Chondrocyte (in vitro differentiated cells): ENCODE data around the gene RPTOR. TPM values are rescaled to one million over a fixed set of nuclear protein-coding genes. Genes with fewer than 3 reads are reported as not detected.
"Not testable (repeated sequence)": the region's sequence is repeated elsewhere in the genome, so short reads cannot be mapped to it uniquely, and the experiment has no call there.

Experiments
- DNase-seq: peaks from one replicate; pipeline ENCODE4 v3.0.0; 2021; ENCODE audit warnings: mixed read lengths, low spot score
- H3K27ac Mint-ChIP-seq: one replicate; pipeline ENCODE4 v1.8.0; 2021; ENCODE audit warnings: mild to moderate bottlenecking, moderate library complexity, mixed read lengths; ENCODE audit not compliant: unreplicated experiment
- H3K27me3 Mint-ChIP-seq: 2 replicates; pipeline ENCODE4 v1.8.0; 2021; ENCODE audit warnings: low read depth, mixed read lengths
- H3K36me3 Mint-ChIP-seq: 2 replicates; pipeline ENCODE4 v1.8.0; 2021; ENCODE audit warnings: low read depth, mixed read lengths
- H3K4me1 Mint-ChIP-seq: 2 replicates; pipeline ENCODE4 v1.8.0; 2021; ENCODE audit warnings: low read depth, mild to moderate bottlenecking, mixed read lengths
- H3K4me3 Mint-ChIP-seq: one replicate; pipeline ENCODE4 v1.8.0; 2021; ENCODE audit warnings: mild to moderate bottlenecking, moderate library complexity, mixed read lengths; ENCODE audit not compliant: unreplicated experiment
- H3K9me3 Mint-ChIP-seq: 2 replicates; pipeline ENCODE4 v1.8.0; 2021; ENCODE audit warnings: low read depth, mixed read lengths
- total RNA-seq: library from RNA; stranded (reverse); gene quantifications from 3 replicates; pipeline ENCODE4 v1.2.1, GENCODE V29; 2021
- TF ChIP-seq, protein P1 (sequence below): fragments of 200-600 bp; sonication (generic); IDR thresholded peaks from 2 replicates; pipeline ENCODE4 v1.5.0; 2021; ENCODE audit warnings: antibody characterized with exemption, mild to moderate bottlenecking, moderate library complexity

RPTOR gene
- total RNA-seq, 1 donor from 2014 or later, result 30.9 TPM

DNA sequence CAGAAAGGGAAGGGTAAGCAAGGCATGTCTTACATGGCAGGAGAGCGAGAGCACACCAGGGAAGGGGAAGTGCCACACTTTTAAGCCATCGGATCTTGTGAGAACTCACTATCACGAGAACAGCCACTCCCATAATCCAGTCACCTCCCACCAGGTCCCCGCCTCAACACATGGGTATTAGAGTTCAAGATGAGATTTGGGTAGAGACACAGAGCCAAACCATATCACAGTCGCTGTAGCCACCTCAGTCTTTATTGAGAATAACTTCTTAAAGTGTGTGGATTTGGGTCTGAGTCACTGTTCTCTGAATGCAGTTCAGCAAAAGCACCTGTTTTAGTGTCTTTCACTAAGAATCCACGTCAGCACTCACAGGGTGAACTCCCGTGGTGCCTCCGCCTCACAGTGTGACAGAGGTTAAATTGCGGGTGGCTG, 251.8 kb downstream of the RPTOR start:
- no peak for DNase-seq
- Mint-ChIP-seq H3K9me3 (no peaks in the 10 kb centered on the region), H3K36me3 (no peaks in the 10 kb centered on the region), H3K27me3 (no peaks in the 10 kb centered on the region), H3K4me1 (peaks cover 53% of the 10 kb centered on the region), H3K4me3 (no peak overlapping the region), H3K27ac (peak overlapping the region; percentile 82)
- TF ChIP-seq, protein P1, sequence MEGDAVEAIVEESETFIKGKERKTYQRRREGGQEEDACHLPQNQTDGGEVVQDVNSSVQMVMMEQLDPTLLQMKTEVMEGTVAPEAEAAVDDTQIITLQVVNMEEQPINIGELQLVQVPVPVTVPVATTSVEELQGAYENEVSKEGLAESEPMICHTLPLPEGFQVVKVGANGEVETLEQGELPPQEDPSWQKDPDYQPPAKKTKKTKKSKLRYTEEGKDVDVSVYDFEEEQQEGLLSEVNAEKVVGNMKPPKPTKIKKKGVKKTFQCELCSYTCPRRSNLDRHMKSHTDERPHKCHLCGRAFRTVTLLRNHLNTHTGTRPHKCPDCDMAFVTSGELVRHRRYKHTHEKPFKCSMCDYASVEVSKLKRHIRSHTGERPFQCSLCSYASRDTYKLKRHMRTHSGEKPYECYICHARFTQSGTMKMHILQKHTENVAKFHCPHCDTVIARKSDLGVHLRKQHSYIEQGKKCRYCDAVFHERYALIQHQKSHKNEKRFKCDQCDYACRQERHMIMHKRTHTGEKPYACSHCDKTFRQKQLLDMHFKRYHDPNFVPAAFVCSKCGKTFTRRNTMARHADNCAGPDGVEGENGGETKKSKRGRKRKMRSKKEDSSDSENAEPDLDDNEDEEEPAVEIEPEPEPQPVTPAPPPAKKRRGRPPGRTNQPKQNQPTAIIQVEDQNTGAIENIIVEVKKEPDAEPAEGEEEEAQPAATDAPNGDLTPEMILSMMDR, result no peak

DNA sequence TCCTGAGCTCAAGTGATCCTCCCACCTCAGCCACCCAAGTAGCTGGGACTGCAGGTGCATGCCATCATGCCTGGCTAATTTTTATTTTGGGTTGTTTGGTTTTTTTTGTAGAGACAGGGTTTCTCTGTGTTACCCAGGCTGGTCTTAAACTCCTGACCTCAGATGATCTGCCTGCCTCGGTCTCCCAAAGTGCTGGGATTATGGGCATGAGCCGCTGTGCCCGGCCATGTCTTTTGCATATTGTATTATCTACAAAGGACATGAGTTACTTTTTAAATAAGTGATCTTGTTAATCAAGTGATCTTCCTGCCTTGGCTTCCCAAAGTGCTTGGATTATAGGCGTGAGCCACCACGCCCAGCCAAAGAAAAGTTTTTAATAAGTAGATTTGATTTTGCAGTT, 252.6 kb downstream of the RPTOR start:
- not testable (repeated sequence) for H3K36me3 Mint-ChIP-seq, H3K27ac Mint-ChIP-seq, H3K27me3 Mint-ChIP-seq, H3K9me3 Mint-ChIP-seq, DNase-seq, H3K4me3 Mint-ChIP-seq
- H3K4me1 Mint-ChIP-seq, result peaks cover 46% of the 10 kb centered on the region

DNA sequence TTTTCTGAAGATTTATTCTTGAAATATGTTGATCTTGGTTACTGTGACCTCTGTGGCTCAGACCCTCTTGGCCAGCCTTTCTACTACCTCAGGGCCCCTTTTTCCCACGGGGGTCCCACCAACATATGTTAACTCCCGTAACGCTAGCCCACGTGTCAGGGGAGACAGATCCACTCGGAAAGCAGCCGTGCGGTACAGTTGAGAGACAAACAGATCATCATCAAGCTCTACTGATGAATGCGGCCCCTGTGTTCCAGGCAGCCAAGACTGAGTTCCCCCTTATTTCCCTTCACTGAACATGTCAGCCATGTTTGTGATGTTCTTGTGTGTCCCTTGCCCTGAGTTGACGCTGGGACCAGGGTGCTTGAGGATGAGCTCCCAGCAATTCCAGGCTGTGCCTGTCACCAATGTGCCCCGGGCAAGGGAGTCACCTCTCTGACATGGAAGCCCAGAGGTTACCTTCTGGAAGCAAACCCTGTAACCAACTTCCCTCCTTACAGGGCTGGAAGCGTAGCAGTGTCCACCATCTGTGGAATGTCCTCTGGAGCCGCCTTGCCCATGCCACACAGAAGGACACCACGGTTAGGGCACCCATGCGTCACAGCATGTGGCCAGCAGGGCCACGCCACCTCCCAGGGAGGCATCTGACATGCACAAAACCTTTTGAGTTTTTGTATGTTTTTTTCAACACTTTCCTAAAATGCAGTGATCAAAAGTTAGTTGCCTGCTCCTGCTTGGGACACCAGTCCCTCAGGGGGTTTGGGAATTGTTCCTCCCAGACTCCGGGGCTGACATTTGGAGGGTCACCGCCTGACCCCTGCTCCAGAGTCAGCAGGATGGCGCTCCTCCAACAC, 253.3 kb downstream of the RPTOR start:
- Mint-ChIP-seq H3K9me3 (no peaks in the 10 kb centered on the region), H3K4me3 (no peak overlapping the region), H3K27me3 (no peaks in the 10 kb centered on the region), H3K27ac (no peak overlapping the region), H3K4me1 (peaks cover 38% of the 10 kb centered on the region), H3K36me3 (no peaks in the 10 kb centered on the region)
- DNase-seq, result no peak
- TF ChIP-seq, protein P1, result no peak

DNA sequence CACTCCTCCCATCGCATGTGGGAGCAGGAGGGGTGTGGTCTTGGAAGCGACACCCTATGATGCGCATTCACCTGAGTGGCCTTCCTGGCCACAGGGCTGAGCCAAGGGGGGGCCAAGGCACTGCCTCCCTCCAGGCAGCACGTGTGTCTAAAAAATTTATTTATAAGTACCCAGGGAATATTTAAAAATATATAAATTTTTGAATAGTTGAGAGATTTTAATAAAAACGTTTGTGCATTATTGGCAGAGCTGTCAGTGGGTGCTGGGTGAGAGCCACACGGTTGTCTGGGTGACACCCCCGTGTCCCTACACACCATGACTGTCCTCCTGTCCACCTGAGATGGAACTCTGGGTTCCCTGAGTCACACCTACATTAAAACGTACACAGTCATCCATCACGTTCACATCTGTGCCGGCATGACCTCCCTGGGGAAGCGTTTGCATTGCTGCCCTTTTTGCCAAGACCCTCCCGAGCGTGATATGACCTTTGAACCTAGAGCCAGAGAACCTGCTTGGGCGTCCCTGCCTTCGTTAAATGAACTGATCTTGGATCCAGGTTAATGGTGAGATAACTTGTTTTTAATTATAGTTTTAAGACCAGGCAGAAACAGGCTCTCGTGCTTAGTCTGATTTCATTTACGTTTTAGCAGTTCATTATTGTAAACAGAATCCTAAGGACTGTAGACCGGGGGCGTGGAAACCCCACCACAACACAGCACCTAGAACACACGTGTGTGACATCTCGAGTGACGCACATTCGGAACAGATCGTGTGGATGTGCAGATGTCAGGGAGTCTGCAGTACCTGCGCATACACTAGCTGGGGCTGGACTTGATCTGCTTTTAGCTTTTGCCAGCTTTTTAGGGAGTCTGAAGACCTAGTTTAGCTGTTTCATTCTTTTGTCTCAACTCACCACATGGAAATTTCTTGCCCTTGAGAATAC, 254.2 kb downstream of the RPTOR start:
- Mint-ChIP-seq H3K4me1 (peaks cover 31% of the 10 kb centered on the region), H3K27ac (no peak overlapping the region), H3K4me3 (no peak overlapping the region), H3K36me3 (no peaks in the 10 kb centered on the region), H3K27me3 (no peaks in the 10 kb centered on the region), H3K9me3 (no peaks in the 10 kb centered on the region)
- TF ChIP-seq, protein P1, result no peak
- DNase-seq, result no peak

DNA sequence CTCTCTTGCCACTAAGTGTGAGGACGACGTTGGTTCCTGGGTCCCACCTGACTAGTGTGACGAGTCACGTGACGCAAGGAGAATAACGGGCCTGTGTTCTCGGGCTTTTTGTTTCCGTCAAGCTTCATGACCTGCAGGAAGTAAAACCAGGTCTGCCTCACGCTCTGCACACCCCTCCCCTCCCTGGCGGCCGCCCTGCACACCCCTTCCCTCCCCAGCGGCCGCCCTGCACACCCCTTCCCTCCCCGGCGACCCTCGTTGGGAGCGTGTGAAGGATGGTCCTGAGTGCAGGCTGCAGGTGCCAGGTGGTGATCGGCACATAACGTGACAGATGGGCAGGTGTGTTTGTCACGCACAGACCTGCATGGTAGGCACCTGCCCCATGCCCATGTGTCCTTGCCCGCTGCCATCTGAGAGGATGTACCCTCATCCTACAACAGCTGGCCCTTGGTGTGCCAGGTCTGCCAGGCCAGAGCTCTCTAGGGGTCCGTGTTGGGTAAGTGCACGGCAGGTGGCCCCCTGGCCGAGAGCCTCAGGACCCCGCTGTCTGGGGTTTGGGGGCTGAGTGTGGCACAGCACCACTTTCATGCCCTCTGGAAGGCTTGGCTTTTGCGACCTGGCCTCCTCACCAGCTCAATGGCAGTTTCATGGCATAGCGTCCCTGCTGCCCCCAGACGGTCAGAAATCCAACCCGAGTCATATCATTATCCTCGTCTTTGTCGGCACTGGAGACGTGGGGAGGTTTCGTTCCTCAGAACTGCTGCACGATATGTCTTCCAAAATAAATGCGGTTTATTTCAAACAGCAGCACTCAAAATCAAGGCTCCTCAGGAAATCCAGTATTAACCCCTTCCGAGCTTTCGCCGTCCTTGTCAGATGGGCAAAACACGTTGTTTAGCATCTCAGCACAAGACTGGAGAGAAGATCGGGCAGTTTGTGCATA, 255.2 kb downstream of the RPTOR start:
- Mint-ChIP-seq H3K27me3 (no peaks in the 10 kb centered on the region), H3K9me3 (no peaks in the 10 kb centered on the region), H3K4me3 (no peak overlapping the region), H3K36me3 (no peaks in the 10 kb centered on the region), H3K27ac (no peak overlapping the region), H3K4me1 (peaks cover 24% of the 10 kb centered on the region)
- no peak for DNase-seq
- TF ChIP-seq, protein P1, result no peak
